PC-3 (cell line): ENCODE data around the gene FLNB.

Experiments used
- CTCF ChIP-seq: fragments of 300-600 bp; sonication (generic); conservative IDR thresholded peaks from 2 replicates; pipeline ENCODE4 v1.5.1; 2017; ENCODE audit warnings: antibody characterized with exemption, low read depth, mild to moderate bottlenecking, low read length
- EZH2 ChIP-seq: fragments of 300-600 bp; sonication (generic); IDR thresholded peaks from one replicate; pipeline ENCODE4 v1.6.1; 2017; ENCODE audit warnings: antibody characterized with exemption, mild to moderate bottlenecking, low read length; ENCODE audit not compliant: unreplicated experiment
- EZH2phosphoT487 ChIP-seq: fragments of 300-600 bp; sonication (generic); IDR thresholded peaks from 2 replicates; pipeline ENCODE4 v1.6.1; 2018; ENCODE audit warnings: mild to moderate bottlenecking, antibody characterized with exemption, low read length, borderline replicate concordance

- TF ChIP-seq EZH2, result no peak
- no peak for TF ChIP-seq CTCF
- TF ChIP-seq EZH2phosphoT487, result no peak
Observed at GRCh38 chr3:57977818-57978235, 30.4 kb upstream of the FLNB start.
